GM12878 (cell line): Measurements from ENCODE around the gene ZYX. TPM values are rescaled to one million over a fixed set of nuclear protein-coding genes. Genes with fewer than 3 reads are reported as not detected.

Experiments used
- ATAC-seq: fragments of 200-7000 bp; cut with Tn5 transposase; 3 replicates; pipeline ENCODE4 v1.9.1; 2020; ENCODE audit warnings: mild to moderate bottlenecking, moderate library complexity
- BruUV-seq: library from RNA; stranded (reverse); fragments of 400-500 nt; replicated peaks from 2 replicates; lab custom pipeline; 2021; lab: Mats Ljungman, UMichigan
- CTCF ChIA-PET: fragments of 300-600 bp; sonication (Branson Sonifier 250); formaldehyde crosslinking; extraction: SDS; loops from one replicate; lab custom pipeline; 2021; ENCODE audit warnings: inconsistent platforms; lab: Yijun Ruan, JAX
- POLR2A ChIA-PET: fragments of 350-600 bp; formaldehyde crosslinking; extraction: SDS; loops from one replicate; lab custom pipeline; 2021; ENCODE audit warnings: inconsistent platforms; lab: Charles Lee
- RAD21 ChIA-PET: fragments of 300-600 bp; sonication (Branson Sonifier 250); formaldehyde crosslinking; loops from one replicate; lab custom pipeline; 2023; ENCODE audit warnings: antibody characterized with exemption; ENCODE audit not compliant: unreplicated experiment; lab: Charles Lee
- SMC1A ChIA-PET: fragments of 300-600 bp; sonication (Branson Sonifier 250); formaldehyde crosslinking; loops from one replicate; lab custom pipeline; 2023; ENCODE audit not compliant: unreplicated experiment, uncharacterized antibody; lab: Charles Lee
- DNase-seq: peaks from one replicate; pipeline ENCODE4 v3.0.0-alpha.2; 2011; ENCODE audit warnings: low read depth, low spot score
- FAIRE-seq: peaks from 3 replicates; lab custom pipeline; 2011; peaks lifted over from hg19 to GRCh38; lab: Jason Lieb, UNC
- H2AFZ ChIP-seq: 2 replicates; pipeline ENCODE4 v1.6.0; 2011; ENCODE audit warnings: low read depth, low read length, control low read depth; ENCODE audit not compliant: control insufficient read depth
- H3K27ac ChIP-seq: 2 replicates; pipeline ENCODE4 v1.5.1; 2011; ENCODE audit warnings: control low read depth; ENCODE audit not compliant: control insufficient read depth, insufficient read depth
- H3K27me3 ChIP-seq, 2 experiments: replicated peaks in 1 of 2; 2 replicates each; pipeline versions ENCODE4 v1.6.0 to v1.6.1; 2011; ENCODE audit warnings: low read length in 1 of 2; ENCODE audit not compliant: control insufficient read depth in 2 of 2, insufficient read depth in 2 of 2
- H3K36me3 ChIP-seq, 2 experiments: 2 replicates each; pipeline ENCODE4 v1.5.1; 2011; ENCODE audit warnings: low read length in 1 of 2; ENCODE audit not compliant: control insufficient read depth in 2 of 2, insufficient read depth in 2 of 2
- H3K4me1 ChIP-seq: 2 replicates; pipeline ENCODE4 v1.6.1; 2011; ENCODE audit warnings: mild to moderate bottlenecking, low read length, moderate library complexity, mixed read lengths; ENCODE audit not compliant: control insufficient read depth, insufficient read depth
- H3K4me2 ChIP-seq: 2 replicates; pipeline ENCODE4 v1.6.0; 2011; ENCODE audit warnings: control low read depth; ENCODE audit not compliant: control insufficient read depth, insufficient read depth
- H3K4me3 ChIP-seq: fragments of 200-600 bp; sonication (generic); 2 replicates; pipeline ENCODE4 v1.5.1; 2016
- H3K79me2 ChIP-seq: 2 replicates; pipeline ENCODE4 v1.6.0; 2011; ENCODE audit warnings: low read length; ENCODE audit not compliant: control insufficient read depth, insufficient read depth
- H3K9ac ChIP-seq: 2 replicates; pipeline ENCODE4 v1.8.0; 2011; ENCODE audit warnings: low read length, control low read depth, mixed read lengths; ENCODE audit not compliant: control insufficient read depth, insufficient read depth
- H3K9me3 ChIP-seq: replicated peaks from 3 replicates; pipeline ENCODE4 v1.5.1; 2011; ENCODE audit warnings: mild to moderate bottlenecking, low read length; ENCODE audit not compliant: control insufficient read depth, insufficient read depth
- H4K20me1 ChIP-seq: 2 replicates; pipeline ENCODE4 v1.6.0; 2011; ENCODE audit not compliant: control insufficient read depth, insufficient read depth
- CREB1 ChIP-seq: IDR thresholded peaks from 2 replicates; pipeline ENCODE4 v1.6.1; 2012; ENCODE audit warnings: low read depth, mild to moderate bottlenecking, inconsistent platforms
- HDGF ChIP-seq: fragments of 450-650 bp; IDR thresholded peaks from 2 replicates; pipeline ENCODE4 v1.6.1; 2016; ENCODE audit warnings: antibody characterized with exemption
- RCOR1 ChIP-seq: conservative IDR thresholded peaks from 2 replicates; pipeline ENCODE4 v1.6.1; 2012; ENCODE audit warnings: low read depth, low read length, improper control_type of control experiment
- SIX5 ChIP-seq: IDR thresholded peaks from 2 replicates; pipeline ENCODE4 v1.6.1; 2011; ENCODE audit warnings: mild to moderate bottlenecking, low read depth, low read length, moderate library complexity; ENCODE audit not compliant: severe bottlenecking
- SMAD5 ChIP-seq: IDR thresholded peaks from 2 replicates; pipeline ENCODE4 v1.6.1; 2016; ENCODE audit warnings: antibody characterized with exemption, low read depth
- SMC3 ChIP-seq: IDR thresholded peaks from 2 replicates; pipeline ENCODE4 v1.6.1; 2011; ENCODE audit warnings: low read length, improper control_type of control experiment, borderline replicate concordance
- STAT1 ChIP-seq: fragments of 450-650 bp; conservative IDR thresholded peaks from 2 replicates; pipeline ENCODE4 v1.6.1; 2014; ENCODE audit warnings: antibody characterized with exemption, mild to moderate bottlenecking
- TBL1XR1 ChIP-seq: IDR thresholded peaks from 2 replicates; pipeline ENCODE4 v1.6.1; 2012; ENCODE audit warnings: low read depth, low read length, improper control_type of control experiment
- ZNF217 ChIP-seq: fragments of 450-650 bp; IDR thresholded peaks from 2 replicates; pipeline ENCODE4 v1.6.1; 2017; ENCODE audit warnings: antibody characterized with exemption, mild to moderate bottlenecking
- WGBS: methylation state at CpG from one replicate; pipeline ENCODE4 v1.1.6; 2016; ENCODE audit warnings: low lambda C conversion rate; ENCODE audit not compliant: insufficient replicate concordance, insufficient coverage; ENCODE audit errors: missing lambda C conversion rate; 5-methylcytosine and 5-hydroxymethylcytosine counted together
- in situ Hi-C: fragments of 300-500 bp; cut with MboI; formaldehyde crosslinking; loops from 9 replicates; pipeline ENCODE4 v1.14.3; 2018; ENCODE audit warnings: mixed read lengths
- intact Hi-C: fragments of 100-400 bp; cut with micrococcal nuclease; formaldehyde crosslinking; loops from one replicate; pipeline ENCODE4 v1.14.2; 2022; ENCODE audit not compliant: unreplicated experiment
- polyA plus RNA-seq, 11 experiments: library from polyadenylated mRNA; depleted of rRNA in 4 of 11; unstranded in 6 of 11; stranded (reverse) in 5 of 11; fragments of >200 nt; fragmentation: Nextera tagmentation in 4 of 11; fragmentation: Illumina TruSeq in 1 of 11; extraction: Ambion mirVana in 4 of 11; extraction: Trizol in 1 of 11; gene quantifications; 1 replicate in 1 of 11; 2 replicates in 10 of 11; pipeline versions ENCODE4 v1.2.1 to v1.2.3, GENCODE V29; 2011 to 2016; ENCODE audit warnings: inconsistent platforms in 2 of 11, missing spikeins in 2 of 11, low read depth in 1 of 11
- total RNA-seq, 4 experiments: library from RNA; depleted of rRNA in 3 of 4; stranded (reverse); fragments of >200 nt in 3 of 4; fragmentation: Illumina TruSeq in 1 of 4; extraction: Trizol in 1 of 4; gene quantifications; 2 replicates each; pipeline versions ENCODE4 v1.2.1 to v1.2.3, GENCODE V29; 2013 to 2021
- TF ChIP-seq, protein P1 (sequence below): IDR thresholded peaks from 2 replicates; pipeline ENCODE4 v1.6.1; 2012; ENCODE audit warnings: improper control_type of control experiment, low read depth, low read length; ENCODE audit not compliant: insufficient replicate concordance
- TF ChIP-seq, protein P2 (sequence below): IDR thresholded peaks from 2 replicates; pipeline ENCODE4 v1.6.1; 2012; ENCODE audit warnings: mild to moderate bottlenecking, low read depth, low read length
- TF ChIP-seq, protein P3 (sequence below): fragments of 450-650 bp; IDR thresholded peaks from 2 replicates; pipeline ENCODE4 v1.6.1; 2016; ENCODE audit warnings: mild to moderate bottlenecking, moderate library complexity, borderline replicate concordance

The ZYX gene
- total and polyA plus RNA-seq, 10 of the 15 experiments (the other 5 are each of a cell fraction or from before 2014, with no cell fraction given) = 2.1 to 100 (median 27.6) TPM

DNA sequence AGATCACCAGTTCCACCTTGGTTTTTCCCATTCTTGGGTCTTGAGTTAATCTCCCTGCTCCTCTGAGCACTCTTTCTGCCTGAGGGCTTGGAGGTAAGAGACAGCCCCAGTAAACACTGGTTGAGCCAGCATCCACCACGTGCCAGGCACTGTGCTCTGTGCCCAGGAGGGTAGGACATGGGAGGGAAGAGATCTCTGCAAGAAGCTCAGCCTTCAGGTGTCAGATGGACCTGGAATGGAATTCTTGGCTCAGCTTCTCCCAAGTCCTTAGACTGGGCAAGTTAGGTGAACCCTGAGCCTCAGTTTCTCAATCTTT is 2.5 kb downstream of the ZYX start:
- Histone ChIP-seq H3K4me2 (peak overlapping the region; percentile 39; the same call in 1 of the 2 replicates), H3K79me2 (peaks cover 48% of the 10 kb centered on the region), H4K20me1 (no peaks in the 10 kb centered on the region; the same call in 1 of the 2 replicates), H3K9me3 (no peaks in the 10 kb centered on the region), H3K4me1 (peaks cover 20% of the 10 kb centered on the region), H3K36me3 (peaks cover 0 to 11% of the 10 kb centered on the region in 2 experiments; a peak in 3 of 4 replicates), H3K27ac (no peak overlapping the region), H3K4me3 (peak overlapping the region; percentile 99; the same call in 1 of the 2 replicates), H3K9ac (no peak overlapping the region; the same call in 1 of the 2 replicates), H2AFZ (no peak overlapping the region), H3K27me3 (no peaks in the 10 kb centered on the region)
- CTCF ChIA-PET = interaction anchor here (1.1 to 2.2 kb wide), 3 partner anchors 11 to 744 kb away, joined by 4 to 8 read pairs (median 5); no protein-coding TSS in a partner anchor
- intact Hi-C loops (loop anchor here (5.0 kb wide), 1 partner anchor 76 kb away; no protein-coding TSS in a partner anchor), in situ Hi-C loops (no loop called here)
- 100% methylated on average over 1 of the region's 1 CpG for WGBS
- FAIRE-seq = no peak
- no TSS peak for BruUV-seq
- no peak for ATAC-seq
- DNase-seq = no peak
- SMC1A ChIA-PET = interaction anchor here (0.6 to 1.6 kb wide), 3 partner anchors 20 to 800 kb away, joined by 3 to 4 read pairs (median 3); no protein-coding TSS in a partner anchor
- POLR2A ChIA-PET = no interaction called here
- RAD21 ChIA-PET = interaction anchor here (1.1 to 1.5 kb wide), 2 partner anchors 34 to 143 kb away, joined by 5 to 8 read pairs; no protein-coding TSS in a partner anchor
- TF ChIP-seq, protein P1, sequence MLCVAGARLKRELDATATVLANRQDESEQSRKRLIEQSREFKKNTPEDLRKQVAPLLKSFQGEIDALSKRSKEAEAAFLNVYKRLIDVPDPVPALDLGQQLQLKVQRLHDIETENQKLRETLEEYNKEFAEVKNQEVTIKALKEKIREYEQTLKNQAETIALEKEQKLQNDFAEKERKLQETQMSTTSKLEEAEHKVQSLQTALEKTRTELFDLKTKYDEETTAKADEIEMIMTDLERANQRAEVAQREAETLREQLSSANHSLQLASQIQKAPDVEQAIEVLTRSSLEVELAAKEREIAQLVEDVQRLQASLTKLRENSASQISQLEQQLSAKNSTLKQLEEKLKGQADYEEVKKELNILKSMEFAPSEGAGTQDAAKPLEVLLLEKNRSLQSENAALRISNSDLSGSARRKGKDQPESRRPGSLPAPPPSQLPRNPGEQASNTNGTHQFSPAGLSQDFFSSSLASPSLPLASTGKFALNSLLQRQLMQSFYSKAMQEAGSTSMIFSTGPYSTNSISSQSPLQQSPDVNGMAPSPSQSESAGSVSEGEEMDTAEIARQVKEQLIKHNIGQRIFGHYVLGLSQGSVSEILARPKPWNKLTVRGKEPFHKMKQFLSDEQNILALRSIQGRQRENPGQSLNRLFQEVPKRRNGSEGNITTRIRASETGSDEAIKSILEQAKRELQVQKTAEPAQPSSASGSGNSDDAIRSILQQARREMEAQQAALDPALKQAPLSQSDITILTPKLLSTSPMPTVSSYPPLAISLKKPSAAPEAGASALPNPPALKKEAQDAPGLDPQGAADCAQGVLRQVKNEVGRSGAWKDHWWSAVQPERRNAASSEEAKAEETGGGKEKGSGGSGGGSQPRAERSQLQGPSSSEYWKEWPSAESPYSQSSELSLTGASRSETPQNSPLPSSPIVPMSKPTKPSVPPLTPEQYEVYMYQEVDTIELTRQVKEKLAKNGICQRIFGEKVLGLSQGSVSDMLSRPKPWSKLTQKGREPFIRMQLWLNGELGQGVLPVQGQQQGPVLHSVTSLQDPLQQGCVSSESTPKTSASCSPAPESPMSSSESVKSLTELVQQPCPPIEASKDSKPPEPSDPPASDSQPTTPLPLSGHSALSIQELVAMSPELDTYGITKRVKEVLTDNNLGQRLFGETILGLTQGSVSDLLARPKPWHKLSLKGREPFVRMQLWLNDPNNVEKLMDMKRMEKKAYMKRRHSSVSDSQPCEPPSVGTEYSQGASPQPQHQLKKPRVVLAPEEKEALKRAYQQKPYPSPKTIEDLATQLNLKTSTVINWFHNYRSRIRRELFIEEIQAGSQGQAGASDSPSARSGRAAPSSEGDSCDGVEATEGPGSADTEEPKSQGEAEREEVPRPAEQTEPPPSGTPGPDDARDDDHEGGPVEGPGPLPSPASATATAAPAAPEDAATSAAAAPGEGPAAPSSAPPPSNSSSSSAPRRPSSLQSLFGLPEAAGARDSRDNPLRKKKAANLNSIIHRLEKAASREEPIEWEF = no peak
- no peak for TF ChIP-seq ZNF217
- TF ChIP-seq, protein P2, sequence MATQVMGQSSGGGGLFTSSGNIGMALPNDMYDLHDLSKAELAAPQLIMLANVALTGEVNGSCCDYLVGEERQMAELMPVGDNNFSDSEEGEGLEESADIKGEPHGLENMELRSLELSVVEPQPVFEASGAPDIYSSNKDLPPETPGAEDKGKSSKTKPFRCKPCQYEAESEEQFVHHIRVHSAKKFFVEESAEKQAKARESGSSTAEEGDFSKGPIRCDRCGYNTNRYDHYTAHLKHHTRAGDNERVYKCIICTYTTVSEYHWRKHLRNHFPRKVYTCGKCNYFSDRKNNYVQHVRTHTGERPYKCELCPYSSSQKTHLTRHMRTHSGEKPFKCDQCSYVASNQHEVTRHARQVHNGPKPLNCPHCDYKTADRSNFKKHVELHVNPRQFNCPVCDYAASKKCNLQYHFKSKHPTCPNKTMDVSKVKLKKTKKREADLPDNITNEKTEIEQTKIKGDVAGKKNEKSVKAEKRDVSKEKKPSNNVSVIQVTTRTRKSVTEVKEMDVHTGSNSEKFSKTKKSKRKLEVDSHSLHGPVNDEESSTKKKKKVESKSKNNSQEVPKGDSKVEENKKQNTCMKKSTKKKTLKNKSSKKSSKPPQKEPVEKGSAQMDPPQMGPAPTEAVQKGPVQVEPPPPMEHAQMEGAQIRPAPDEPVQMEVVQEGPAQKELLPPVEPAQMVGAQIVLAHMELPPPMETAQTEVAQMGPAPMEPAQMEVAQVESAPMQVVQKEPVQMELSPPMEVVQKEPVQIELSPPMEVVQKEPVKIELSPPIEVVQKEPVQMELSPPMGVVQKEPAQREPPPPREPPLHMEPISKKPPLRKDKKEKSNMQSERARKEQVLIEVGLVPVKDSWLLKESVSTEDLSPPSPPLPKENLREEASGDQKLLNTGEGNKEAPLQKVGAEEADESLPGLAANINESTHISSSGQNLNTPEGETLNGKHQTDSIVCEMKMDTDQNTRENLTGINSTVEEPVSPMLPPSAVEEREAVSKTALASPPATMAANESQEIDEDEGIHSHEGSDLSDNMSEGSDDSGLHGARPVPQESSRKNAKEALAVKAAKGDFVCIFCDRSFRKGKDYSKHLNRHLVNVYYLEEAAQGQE = no peak
- no peak for TF ChIP-seq STAT1
- TF ChIP-seq HDGF = no peak
- TF ChIP-seq TBL1XR1 = no peak
- no peak for TF ChIP-seq SIX5
- TF ChIP-seq SMAD5 = no peak
- TF ChIP-seq, protein P3, sequence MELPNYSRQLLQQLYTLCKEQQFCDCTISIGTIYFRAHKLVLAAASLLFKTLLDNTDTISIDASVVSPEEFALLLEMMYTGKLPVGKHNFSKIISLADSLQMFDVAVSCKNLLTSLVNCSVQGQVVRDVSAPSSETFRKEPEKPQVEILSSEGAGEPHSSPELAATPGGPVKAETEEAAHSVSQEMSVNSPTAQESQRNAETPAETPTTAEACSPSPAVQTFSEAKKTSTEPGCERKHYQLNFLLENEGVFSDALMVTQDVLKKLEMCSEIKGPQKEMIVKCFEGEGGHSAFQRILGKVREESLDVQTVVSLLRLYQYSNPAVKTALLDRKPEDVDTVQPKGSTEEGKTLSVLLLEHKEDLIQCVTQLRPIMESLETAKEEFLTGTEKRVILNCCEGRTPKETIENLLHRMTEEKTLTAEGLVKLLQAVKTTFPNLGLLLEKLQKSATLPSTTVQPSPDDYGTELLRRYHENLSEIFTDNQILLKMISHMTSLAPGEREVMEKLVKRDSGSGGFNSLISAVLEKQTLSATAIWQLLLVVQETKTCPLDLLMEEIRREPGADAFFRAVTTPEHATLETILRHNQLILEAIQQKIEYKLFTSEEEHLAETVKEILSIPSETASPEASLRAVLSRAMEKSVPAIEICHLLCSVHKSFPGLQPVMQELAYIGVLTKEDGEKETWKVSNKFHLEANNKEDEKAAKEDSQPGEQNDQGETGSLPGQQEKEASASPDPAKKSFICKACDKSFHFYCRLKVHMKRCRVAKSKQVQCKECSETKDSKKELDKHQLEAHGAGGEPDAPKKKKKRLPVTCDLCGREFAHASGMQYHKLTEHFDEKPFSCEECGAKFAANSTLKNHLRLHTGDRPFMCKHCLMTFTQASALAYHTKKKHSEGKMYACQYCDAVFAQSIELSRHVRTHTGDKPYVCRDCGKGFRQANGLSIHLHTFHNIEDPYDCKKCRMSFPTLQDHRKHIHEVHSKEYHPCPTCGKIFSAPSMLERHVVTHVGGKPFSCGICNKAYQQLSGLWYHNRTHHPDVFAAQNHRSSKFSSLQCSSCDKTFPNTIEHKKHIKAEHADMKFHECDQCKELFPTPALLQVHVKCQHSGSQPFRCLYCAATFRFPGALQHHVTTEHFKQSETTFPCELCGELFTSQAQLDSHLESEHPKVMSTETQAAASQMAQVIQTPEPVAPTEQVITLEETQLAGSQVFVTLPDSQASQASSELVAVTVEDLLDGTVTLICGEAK = no peak
- no peak for TF ChIP-seq CREB1
- no peak for TF ChIP-seq SMC3
- TF ChIP-seq RCOR1 = no peak
